Kasumi-1 (cell line): ENCODE results near the gene ZNF407.

ENCODE experiments used
- DNase-seq, 2 experiments: peaks; one replicate each; lab custom pipeline; 2025; lab: John Stamatoyannopoulos, UW

ZNF407 gene

DNA sequence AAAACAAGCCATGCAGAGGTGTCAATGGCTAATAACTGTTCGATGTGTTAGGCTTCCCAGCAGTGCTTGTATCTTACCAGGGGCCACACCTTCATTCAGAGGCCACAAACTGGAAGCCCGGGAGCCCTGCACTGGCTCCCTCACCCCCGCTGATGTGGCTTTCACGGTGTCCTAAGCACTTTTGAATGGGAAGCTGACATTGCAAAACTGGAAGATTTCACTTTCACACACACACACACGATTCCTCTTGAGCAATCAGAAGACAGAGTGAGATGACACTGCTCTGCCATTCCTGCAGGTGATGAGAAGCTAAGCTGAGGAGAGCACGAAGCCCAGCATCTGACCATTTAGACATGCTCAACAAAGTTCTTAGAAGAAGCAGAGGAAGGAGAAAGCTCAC lies 8.6 kb upstream of the ZNF407 start:
- no peak for DNase-seq

DNA sequence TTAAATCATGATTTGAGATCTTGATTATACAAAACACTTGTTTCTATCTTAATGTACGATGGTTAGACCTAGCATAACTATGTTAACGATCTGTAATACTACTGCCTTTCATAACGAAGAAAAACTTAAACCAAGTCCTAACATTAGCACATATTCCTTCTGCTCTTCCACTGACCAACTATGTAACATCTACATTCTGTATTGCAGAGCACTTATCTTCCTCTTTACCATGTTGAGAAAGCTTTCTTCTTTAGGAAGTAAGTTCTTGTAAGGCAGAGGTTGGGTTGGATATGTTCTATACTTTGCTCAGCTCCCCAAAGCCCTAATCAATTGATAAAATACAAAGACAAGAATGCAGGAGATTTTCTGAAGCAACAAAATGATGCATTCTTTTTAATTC lies 7.9 kb upstream of the ZNF407 start:
- DNase-seq, result peak in 1 of 2 experiments; percentile 19

DNA sequence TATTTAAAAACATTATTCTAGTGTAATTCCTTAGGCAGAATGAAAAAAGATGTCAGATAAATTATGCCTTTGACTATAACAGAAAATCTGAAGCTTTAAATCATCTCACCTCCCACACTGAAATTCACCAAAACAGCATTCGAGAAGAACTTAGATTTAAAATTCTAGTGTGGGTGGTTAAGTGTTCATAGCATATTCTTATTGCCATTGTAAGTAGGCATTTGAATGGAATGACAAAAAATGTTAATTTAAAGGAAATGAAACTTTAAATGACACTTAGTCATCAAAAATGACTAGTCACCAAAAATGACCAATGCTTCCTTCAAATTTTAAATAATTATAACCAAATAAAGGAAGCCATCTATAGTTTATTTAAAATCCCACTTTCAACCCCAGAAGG lies 7.0 kb upstream of the ZNF407 start:
- DNase-seq, result no peak

DNA sequence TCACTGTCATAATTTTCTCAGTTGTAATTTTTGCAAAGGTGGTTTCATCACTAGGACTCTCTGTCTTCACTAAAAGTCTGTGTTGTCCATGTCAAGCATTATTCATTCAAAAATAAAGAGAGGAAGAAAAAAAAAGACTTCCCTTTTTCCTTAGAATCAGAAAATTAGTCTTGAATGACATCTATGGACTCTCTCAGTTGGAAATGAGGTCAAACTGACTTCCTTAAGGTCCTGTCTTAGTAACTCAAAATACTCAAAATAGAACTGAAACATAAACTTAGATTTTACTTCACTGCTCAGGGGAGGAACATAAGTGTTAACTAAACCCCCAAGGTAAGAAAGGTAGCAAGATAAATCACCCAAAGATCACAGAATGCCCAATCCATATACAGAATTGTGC lies 2.2 kb upstream of the ZNF407 start:
- peak in 1 of 2 experiments; percentile 23 for DNase-seq

DNA sequence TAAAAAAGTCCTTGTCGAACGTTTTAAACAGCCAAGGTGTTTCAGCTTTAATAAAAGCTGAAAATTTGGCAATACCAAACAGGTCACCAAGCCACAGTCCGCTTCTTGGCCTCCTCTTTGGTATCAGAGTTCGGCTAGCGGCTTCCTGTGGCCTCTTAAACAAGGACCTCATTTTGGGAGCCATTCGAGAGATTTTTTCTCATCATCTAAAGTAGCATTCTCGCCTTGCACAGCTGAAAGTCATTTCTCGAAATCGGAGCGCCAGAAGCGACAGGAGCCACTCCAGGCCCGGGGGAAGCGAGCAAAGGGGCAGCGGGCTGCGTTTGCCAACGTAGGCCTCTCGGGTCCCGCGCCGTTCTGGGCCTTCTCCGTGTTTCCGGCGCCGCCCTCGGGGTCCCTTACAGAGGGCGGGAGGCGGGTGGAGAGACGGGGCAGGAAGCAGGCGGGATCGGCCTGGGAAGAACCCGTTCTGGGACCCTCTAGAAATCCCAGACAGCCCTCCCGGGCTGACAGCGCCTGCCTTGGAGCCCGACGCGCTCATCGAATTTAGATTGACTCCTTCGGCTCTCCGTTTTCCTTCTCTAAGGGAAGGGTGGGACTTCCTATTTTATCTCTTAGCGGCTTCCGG lies 522 bp upstream of the ZNF407 start:
- peak; percentile 83 to 89 for DNase-seq

DNA sequence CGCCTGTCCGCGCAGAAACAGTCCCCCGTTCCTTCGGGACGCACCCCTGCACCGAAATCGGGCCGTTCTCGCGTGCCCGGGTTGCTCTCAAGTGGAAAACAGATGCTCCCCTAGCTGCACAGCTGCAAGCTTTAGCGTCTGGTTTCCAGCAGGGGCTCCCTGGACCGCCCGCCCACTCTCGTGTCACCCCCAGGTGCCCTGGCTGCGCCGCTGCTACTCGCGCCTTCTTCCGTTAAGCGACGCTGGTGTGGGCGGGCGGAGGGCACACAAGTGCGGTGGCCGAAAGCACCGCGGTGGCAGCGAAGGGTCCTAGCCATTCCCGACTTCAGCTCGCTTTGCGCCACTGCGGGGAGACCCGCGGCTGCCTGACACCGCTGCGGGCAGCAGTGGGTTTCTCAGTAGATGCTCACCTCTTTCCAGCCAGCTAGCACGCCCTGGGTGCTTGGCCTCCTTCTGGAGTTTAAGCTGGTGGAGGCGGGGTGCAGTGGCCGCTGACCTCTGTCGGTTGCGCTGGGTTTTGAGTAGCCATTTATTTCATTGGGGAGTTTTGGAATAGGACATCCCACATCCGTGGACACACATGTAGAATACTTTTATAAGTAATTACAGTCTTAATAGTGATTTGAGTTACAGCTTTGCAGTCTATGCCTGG lies 806 bp downstream of the ZNF407 start:
- DNase-seq, result peak; percentile 63 to 65

DNA sequence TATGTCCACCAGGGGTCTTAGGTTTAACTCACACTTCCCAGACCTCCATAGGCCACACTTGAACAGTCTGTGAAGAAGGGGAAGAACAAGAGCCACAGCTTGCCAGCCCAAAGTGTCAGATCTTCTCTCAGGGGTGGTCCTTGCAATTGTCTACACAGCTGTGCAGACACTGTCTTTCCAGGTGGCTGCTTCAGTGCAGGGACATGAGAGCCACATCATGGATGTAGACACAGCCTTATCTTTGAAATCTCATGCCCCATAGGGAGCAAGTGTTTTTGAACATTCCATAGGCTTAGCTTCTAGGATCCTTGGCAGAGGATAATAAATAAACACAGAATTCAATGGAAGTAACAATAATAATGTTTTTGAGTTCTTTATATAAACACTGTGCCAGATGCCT lies 6.7 kb downstream of the ZNF407 start:
- DNase-seq, result no peak

DNA sequence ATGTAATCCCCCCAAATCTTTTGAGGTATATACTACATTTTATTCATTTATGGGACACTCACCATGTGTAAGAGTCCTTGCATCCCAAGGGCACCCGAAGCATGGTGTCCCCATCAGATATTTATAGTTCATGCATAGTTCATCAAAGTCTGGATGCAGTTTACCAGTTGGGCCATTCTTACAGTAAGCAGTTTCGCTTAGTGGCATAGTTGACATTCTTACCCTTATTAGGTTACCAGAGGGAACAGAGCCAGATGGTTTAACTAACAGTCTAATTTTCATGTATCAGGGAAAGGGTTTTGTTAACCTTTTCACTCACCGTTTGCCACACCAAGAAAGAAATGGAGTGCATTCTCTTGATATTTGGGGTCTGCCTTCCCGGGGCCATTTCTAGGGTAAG lies 7.1 kb downstream of the ZNF407 start:
- DNase-seq, result no peak

DNA sequence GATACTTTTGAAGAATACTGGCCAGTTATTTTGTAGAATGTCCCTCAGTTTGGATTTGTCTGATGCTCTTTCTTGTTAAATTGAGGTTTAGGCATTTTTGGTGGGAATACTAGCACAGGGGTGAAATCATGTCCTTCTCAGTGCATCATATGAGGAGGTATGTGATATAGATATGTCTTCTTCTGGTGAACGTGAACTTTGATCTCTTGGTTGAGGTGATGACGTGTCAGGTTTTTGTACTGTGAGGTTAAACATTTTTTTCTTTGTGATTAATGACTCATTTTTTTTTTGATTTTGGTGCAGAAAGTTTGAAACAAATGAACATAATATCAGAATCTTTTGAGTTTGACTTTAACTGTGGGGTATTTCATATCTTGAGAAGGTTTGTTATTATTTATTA lies 11.0 kb downstream of the ZNF407 start:
- no peak for DNase-seq

DNA sequence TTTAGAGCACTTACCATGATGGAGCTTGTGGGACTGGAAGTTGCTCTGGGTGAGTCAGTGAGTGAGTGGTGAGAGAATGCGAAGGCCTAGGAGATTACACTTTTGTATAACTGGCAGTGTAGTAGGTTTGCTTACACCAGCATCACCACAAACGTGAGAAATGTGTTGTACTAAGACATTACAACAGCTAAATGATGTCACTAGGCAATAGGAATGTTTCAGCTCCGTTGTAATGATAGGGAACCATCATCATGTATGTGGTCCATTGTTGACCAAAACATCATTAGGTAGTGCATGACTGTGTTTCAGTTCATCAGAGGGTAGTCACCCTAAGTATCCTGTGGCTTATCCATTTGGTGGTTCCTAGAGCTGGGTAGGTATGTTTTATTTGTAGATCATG lies 11.9 kb downstream of the ZNF407 start:
- DNase-seq, result no peak

DNA sequence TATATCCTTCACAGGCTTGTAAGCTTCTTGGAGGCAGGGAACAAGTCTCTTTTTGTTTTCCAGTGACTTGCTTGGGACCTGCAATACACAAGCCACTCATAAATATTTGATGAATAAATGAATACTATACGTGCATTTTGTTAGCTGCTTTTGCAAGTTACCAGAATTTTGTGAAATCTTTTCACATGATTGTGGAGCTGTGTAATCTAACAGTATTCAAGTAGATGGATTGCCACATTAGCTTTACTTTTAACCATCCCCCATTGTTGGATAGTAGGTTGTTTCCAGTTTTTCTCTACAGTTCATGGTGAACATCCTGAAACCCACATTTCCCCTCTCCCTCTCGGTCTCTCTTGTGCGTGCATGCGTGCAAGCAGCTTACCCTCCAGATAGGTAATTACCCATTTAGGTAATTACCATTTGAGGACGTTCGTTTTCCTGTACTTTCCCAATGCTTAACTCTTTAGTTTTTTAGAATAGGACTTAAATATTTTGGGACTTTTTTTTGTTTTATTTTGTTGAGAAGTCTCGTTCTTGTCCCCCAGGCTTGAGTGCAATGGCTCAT lies 12.5 kb downstream of the ZNF407 start:
- DNase-seq, result no peak

DNA sequence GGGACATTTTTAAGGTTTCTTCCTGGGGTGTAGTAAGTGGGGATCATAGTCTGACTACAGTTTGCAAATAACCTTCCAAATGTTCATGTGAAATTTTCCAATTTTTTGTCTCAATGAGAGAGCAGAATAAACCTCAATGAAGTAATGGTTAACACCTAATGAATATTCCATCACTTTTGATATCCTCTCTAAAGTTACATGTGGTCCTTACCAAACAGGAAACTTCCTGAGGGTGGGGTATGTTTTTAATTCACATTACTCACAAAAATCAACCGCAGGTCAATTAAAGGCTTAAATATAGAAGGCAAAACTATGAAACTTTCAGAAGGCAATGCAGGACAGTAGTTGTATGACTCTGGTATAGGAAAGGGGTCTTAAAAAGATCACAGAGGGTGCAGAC lies 13.2 kb downstream of the ZNF407 start:
- DNase-seq, result no peak

DNA sequence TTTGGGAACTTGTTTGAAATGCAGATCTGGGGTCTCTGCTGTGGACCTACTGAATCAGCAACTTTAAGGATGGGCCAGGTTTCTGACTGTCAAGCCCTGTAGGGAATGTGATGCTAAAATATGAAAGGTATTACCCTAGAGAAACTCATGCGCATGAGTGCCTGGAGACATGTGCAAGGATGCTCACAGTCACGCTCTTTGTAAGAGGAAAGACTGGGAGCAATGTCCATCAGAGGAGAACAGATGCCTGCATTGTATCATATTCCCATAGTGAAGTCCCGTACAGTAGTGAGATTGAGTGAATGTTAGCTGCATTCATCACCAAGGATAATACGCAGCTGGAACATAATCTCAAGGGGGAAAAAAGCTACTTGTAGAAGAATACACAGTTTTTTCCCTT lies 14.1 kb downstream of the ZNF407 start:
- DNase-seq, result no peak

DNA sequence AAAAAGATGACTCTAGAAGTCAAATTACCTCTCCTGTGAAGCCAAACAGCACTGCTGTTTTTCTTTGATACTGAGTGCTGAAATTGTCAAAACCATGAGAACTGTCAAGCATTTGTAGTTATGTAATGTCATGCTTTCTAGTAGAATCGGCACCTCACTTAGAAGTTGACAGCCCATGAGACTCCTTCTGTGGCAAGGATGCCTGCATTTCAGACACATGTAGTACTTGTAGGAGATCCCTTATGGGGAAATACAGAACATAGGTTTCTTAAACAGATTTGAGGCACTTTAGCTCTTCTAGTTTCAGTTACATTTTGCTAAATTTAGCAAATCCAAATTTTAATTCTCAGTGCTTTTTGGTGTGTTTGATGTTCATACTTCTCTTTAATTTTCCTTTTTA lies 15.7 kb downstream of the ZNF407 start:
- no peak for DNase-seq

DNA sequence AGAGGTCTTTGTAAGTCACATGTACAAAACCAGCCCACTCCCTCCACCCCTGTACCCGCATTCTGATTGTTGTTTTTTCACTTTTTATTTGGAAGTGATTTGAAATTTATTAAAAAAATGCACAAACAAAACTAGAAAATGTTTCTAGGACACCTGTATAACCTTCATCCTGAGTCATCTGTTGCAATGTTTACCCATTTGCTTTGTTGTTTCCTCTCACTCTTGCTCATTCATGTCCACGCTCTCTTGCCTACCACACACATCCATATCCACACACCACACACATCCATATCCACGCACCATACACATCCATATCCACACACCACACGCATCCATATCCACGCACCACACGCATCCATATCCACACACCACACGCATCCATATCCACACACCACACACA lies 18.8 kb downstream of the ZNF407 start:
- no peak for DNase-seq

DNA sequence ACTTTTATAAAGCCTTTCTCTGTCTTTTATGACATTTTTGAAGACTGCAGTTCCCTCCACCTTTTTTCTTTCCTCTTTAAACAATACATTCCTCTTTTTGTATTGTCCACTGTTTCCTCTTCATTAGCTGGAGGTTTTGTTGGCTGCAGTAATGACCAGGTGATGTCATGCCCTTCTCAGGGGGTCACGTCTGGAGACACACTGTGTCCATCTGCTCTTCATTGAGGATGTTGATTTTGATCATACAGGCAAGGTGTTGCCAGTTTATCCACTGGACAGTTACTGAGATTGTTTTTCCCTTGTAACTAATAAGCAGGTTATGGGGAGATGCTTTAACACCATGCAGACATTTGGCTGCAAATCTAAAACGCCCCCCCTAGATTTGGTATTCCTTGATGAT lies 19.8 kb downstream of the ZNF407 start:
- no peak for DNase-seq

DNA sequence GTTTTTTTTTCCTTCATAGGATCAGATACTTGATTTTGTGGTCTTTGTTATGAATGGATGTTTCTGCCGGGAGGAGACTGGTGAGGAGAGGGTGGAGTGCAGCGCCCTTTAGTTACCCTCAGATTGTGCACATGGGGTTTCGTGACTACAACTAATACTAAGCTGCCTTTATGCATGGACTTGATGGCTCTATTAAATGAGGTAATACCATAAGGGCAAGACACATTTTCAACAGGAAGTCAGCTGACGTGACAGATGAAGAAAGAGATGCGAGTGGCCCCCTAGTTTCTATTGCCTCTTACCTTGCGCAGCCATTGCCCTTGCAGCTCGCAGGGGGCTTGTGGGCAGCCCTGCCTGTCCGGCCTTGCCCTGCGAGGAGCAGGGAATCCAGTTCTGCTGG lies 24.4 kb downstream of the ZNF407 start:
- DNase-seq, result no peak

DNA sequence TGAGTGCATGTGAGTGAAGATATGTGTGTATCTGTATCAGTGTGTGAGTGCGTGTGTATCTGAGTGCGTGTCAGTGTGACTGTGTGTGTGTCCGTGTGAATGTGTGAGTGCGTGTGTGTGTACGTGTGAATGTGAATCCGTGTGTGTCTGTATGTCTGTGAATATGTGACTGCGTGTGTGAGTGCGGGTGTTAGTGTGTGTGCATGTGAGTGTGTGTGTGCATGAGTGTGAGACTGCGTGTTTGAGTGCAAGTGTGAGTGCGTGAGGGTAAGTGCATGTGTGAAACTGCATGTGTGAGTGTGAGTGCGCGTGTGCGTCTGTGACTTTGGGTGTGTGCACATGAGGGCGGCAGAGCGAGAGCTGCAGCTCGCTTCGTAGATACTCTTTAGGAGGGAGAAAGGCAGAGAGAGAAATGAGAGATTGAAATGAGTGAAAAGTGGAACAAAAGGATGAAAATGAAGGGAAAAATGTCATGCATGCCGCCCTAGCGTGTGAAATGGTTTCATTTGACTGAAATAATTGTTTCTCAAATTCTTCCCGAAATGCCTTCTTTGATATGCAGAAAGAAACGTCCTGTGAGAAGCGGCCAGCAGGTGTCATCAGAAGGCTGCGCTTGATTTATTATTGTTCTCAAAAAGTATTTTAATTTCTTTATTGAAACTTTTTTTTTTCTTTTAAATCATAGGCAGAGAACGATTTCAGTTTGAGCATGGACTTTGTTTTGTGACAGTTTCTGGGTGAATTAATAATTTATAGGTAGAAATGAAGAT lies 25.6 kb downstream of the ZNF407 start:
- peak; percentile 11 to 36 for DNase-seq

DNA sequence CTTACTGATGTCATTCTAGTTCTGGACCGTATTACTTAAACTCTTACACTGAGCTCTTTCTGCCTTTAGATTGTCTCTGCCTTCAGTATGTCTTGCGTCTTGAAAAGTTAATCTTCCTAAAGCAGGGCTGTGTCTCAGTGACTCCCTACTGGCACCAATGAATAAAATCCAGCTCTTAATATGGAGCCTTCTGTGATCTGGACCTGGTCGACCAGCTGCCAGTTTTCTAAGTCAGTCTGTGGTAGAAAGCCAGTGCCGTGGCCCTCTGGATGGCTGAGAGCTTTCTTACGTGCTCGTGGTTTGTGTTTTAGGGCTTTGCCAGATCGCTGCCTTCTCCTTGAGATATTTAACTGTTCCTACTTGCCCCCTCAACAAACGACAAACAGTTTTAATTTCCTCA lies 26.8 kb downstream of the ZNF407 start:
- no peak for DNase-seq

DNA sequence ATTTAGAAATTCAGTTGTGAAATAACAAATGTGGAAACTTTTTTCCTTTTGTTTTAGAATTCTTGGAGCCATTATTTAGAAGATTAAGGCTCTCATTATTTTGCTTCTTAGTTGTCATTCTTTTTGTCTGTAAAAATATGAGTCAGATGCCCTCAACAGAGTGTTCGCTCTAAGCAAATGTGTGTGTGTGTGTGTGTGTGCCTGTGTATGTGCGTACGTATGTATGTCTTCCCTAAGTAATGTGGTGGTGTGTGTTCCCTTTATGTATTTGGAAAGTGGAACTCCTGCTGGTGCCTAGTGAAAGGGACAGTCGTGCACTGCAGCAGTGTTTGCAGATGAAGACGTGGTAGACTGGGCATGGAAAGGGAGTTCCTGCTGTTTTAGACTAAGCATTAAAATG lies 27.5 kb downstream of the ZNF407 start:
- peak in 1 of 2 experiments; percentile 21 for DNase-seq

DNA sequence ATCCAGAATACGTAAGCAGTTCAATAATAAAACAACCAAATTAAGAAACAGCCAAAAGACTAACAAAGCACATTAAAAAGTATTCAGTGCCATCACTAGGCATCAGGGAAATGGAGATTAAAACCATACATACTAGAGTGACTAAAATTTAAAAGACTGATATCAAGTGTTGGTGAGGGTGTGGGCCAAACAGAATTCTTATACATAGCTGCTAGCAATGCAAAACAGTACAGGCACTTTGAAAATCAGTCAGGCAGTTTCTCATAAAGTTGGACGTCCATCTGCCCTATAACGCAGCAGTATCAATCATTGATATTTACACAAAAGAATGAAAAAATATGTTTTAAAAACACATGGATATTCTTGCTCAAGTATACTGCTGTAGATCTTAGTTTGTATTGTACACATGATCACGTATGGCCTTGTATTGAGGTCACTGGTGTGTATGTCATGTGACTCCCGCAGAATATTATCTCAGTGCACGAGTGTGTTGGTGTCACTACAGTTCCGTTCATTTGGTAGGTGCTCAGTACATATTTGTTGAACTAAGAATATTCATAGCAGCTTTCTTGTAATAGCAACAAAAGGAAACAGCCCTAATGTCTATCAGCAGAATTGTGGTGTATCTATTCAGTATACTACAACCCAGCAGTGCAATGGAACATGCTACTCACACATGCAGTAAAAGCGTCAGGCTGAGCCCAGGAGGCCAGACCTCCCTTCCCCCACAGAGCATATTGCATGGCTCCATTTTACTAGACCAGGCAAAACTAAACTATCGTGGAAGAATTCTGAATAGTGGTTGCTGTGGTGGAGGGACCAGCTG lies 28.6 kb downstream of the ZNF407 start:
- DNase-seq, result no peak

DNA sequence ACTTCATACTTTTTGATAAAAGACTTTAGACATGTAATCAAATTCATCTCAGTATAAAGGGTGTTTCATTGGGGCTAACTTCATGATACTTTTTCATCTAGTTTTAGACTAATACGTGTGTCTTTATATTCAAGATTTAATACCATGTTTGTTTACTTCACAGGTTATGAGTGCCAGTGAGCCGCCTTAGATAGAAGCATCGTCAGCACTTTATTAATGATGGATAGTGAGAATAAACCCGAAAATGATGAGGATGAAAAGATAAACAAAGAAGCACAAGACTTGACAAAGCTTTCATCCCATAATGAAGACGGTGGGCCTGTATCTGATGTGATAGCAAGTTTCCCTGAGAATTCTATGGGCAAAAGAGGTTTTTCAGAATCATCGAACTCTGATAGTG lies 33.1 kb downstream of the ZNF407 start:
- DNase-seq, result no peak
